CD4-positive, alpha-beta memory T cell (primary cell): ENCODE data around the gene SSC5D. TPM values are rescaled to one million over a fixed set of nuclear protein-coding genes. Genes with fewer than 3 reads are reported as not detected.
A peak's percentile ranks its signal among the peaks of the same experiment; 100 is the strongest.

Experiments used
- CTCF ChIA-PET: fragments of 350-600 bp; sonication (Branson Sonifier 250); formaldehyde crosslinking; loops from one replicate; lab custom pipeline; 2021; ENCODE audit warnings: inconsistent platforms; ENCODE audit not compliant: partially characterized antibody; lab: Charles Lee
- POLR2A ChIA-PET: fragments of 350-600 bp; sonication (Branson Sonifier 250); formaldehyde crosslinking; loops from one replicate; lab custom pipeline; 2021; ENCODE audit not compliant: partially characterized antibody; lab: Charles Lee
- DNase-seq, 5 donors: peaks; one replicate each; pipeline versions ENCODE4 v3.0.0 to v3.0.0-alpha.2; 2020 to 2022; ENCODE audit warnings: mixed read lengths in 1 of 5
- H3K27ac ChIP-seq: one replicate; pipeline ENCODE4 v1.7.0; 2013; ENCODE audit warnings: low read depth, low read length
- H3K27me3 ChIP-seq: 2 replicates; pipeline ENCODE4 v1.7.0; 2013; ENCODE audit warnings: mild to moderate bottlenecking, low read length, moderate library complexity; ENCODE audit not compliant: insufficient read depth
- H3K36me3 ChIP-seq: 2 replicates; pipeline ENCODE4 v1.7.0; 2013; ENCODE audit warnings: mild to moderate bottlenecking, low read length, moderate library complexity; ENCODE audit not compliant: insufficient read depth
- H3K4me1 ChIP-seq: 2 replicates; pipeline ENCODE4 v1.7.0; 2013; ENCODE audit warnings: mild to moderate bottlenecking, low read length, moderate library complexity; ENCODE audit not compliant: insufficient read depth
- H3K4me3 ChIP-seq, 2 donors: one replicate each; pipeline ENCODE4 v1.7.0; 2013; ENCODE audit warnings: low read length in 2 of 2, mild to moderate bottlenecking in 1 of 2
- H3K9me3 ChIP-seq, 2 donors: one replicate each; pipeline ENCODE4 v1.7.0; 2013; ENCODE audit warnings: low read length in 2 of 2, control low read depth in 1 of 2; ENCODE audit not compliant: control insufficient read depth in 1 of 2
- H3K27ac Mint-ChIP-seq, 7 donors: one replicate each; pipeline ENCODE4 v1.8.0; 2020 to 2021; ENCODE audit warnings: mixed read lengths in 7 of 7, mild to moderate bottlenecking in 6 of 7, inconsistent platforms in 3 of 7, moderate library complexity in 3 of 7
- H3K27me3 Mint-ChIP-seq, 2 donors: one replicate each; pipeline ENCODE4 v1.8.0; 2020 to 2021; ENCODE audit warnings: mixed read lengths in 2 of 2
- H3K36me3 Mint-ChIP-seq, 2 donors: one replicate each; pipeline ENCODE4 v1.8.0; 2020 to 2021; ENCODE audit warnings: mixed read lengths in 2 of 2, inconsistent platforms in 1 of 2, mild to moderate bottlenecking in 1 of 2
- H3K4me1 Mint-ChIP-seq, 4 donors: one replicate each; pipeline ENCODE4 v1.8.0; 2020 to 2021; ENCODE audit warnings: mixed read lengths in 4 of 4, mild to moderate bottlenecking in 1 of 4
- H3K4me3 Mint-ChIP-seq, 8 donors: one replicate each; pipeline ENCODE4 v1.8.0; 2020 to 2021; ENCODE audit warnings: mixed read lengths in 8 of 8, mild to moderate bottlenecking in 7 of 8, moderate library complexity in 6 of 8, inconsistent platforms in 3 of 8
- H3K9me3 Mint-ChIP-seq, 8 donors: one replicate each; pipeline ENCODE4 v1.8.0; 2020 to 2021; ENCODE audit warnings: mixed read lengths in 8 of 8, mild to moderate bottlenecking in 5 of 8, inconsistent platforms in 3 of 8, moderate library complexity in 1 of 8
- intact Hi-C: fragments of 100-400 bp; cut with micrococcal nuclease; formaldehyde crosslinking; loops from one replicate; pipeline ENCODE4 v1.15.1; 2023
- polyA plus RNA-seq, 2 donors: library from polyadenylated mRNA; unstranded; fragments of 300-500 nt; fragmentation: Illumina TruSeq; gene quantifications; one replicate each; pipeline ENCODE4 v1.2.3, GENCODE V29; 2021
- total RNA-seq, 2 experiments: library from RNA; stranded (reverse); gene quantifications; one replicate each; pipeline ENCODE4 v1.2.3, GENCODE V29; 2021

Gene SSC5D
- total and polyA plus RNA-seq, 4 experiments from 2014 or later = 0.20 to 0.36 TPM; not detected in 2

DNA sequence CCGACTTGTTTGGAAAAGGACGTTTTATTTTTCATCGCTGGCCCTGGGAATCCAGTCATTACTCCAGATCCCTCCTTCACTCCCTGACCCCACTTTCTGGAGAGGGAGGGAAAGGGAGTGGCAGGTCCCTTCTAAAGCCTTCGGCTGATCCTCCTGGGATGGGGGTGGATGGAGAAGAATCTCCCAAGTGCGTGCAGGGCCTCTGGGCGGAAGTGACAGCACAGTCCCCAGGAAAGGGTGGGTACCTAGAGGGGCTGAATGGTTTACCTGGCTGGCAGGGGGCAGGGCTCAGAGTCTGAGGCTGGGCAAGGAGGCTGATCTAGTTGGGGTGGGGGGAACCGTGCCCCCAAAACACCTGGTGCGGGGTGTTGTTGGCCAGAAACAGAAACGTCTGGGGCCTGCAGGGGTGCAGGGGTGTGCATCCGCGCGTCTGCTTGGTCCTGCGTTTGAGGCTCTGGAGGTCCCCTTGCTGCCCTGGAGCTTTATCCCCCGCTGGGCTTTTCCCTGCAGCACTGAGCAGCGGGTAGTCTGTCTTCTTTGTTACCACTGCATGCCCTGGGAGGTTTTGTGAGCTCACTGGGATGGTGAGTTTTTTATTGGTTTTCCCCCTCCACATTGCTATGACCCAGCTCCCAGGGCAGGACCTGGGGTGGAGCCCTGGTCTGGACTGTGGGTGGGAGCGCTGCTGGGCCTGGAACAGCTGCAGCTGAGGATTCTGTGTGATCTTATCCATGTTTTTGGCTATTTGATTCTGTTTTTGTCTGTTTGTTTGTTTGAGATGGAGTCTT lies 14.8 kb upstream of the SSC5D start:
- H3K27me3 Mint-ChIP-seq = no peaks in the 10 kb centered on the region
- CTCF ChIA-PET = interaction anchor here (1.1 to 1.2 kb wide), 2 partner anchors 7 to 31 kb away, joined by 3 to 5 read pairs; no protein-coding TSS in a partner anchor
- intact Hi-C loops = no loop called here
- Histone ChIP-seq H3K4me3 (no peak overlapping the region), H3K27me3 (no peaks in the 10 kb centered on the region), H3K4me1 (peaks cover 22% of the 10 kb centered on the region), H3K9me3 (no peaks in the 10 kb centered on the region), H3K27ac (no peak overlapping the region), H3K36me3 (no peaks in the 10 kb centered on the region)
- POLR2A ChIA-PET = interaction anchor here (1.4 kb wide), 1 partner anchor 66 kb away, joined by 4 read pairs; the partner anchor contains the start of gene UBE2S
- H3K4me3 Mint-ChIP-seq = no peak overlapping the region
- peaks cover 0 to 4% of the 10 kb centered on the region in 2 donors for H3K36me3 Mint-ChIP-seq
- DNase-seq = peak in 1 of 5 donors; percentile 22
- H3K4me1 Mint-ChIP-seq = peaks cover 6 to 28% (median 17%) of the 10 kb centered on the region in 4 donors
- no peaks in the 10 kb centered on the region for H3K9me3 Mint-ChIP-seq
- no peak overlapping the region for H3K27ac Mint-ChIP-seq

DNA sequence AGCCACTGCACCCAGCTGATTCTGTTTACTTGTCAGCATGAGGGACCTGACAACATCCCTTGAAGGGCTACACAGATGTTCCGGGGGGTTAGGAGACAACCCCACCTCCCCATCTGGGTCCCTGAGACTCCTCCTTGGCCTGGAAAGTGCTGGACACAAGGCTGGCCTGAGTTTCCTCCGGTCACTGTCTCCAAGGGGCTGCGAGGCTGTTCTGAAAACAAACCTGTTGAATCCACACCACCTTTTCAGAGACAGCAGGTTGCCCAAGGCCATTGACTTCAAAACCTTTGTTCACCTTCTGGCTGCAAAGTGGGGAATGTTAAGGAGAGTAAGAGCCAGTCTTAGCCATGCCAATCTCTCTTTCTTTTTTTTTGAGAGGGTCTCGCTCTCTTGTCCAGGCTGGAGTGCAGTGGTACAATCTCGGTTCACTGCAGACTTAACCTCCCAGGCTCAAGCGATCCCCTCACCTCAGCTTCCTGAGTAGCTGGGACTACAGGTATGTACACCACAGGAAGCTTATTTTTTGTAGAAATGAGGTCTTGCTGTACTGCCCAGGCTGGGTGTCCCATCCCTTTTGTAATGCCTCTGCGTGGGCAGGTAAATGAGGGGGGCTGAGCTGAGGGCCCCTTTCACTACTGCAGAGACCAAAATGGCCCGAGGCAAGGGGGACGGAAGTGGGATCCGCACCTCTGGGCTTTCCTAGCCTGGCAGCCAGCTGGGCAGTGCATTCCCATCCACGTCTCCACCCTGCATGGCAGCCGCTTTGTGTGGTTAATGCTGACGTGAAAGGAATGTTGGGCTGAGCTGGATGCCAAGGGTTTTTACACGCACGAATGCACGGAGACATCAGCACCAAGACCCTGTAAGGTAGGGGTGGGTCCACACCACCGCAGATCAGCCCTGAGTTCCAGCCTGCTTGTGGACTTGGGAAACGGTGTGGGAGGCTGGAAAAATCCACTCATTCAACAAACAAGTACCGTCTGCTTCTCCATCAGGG lies 13.7 kb upstream of the SSC5D start:
- Histone ChIP-seq H3K4me1 (peaks cover 22% of the 10 kb centered on the region), H3K27ac (no peak overlapping the region), H3K4me3 (no peak overlapping the region), H3K9me3 (no peaks in the 10 kb centered on the region), H3K36me3 (no peaks in the 10 kb centered on the region), H3K27me3 (no peaks in the 10 kb centered on the region)
- peak overlapping the region in 3 of 7 donors; percentile 12 to 94 (median 73) for H3K27ac Mint-ChIP-seq
- H3K27me3 Mint-ChIP-seq = no peaks in the 10 kb centered on the region
- peak in 1 of 5 donors; percentile 7 for DNase-seq
- peak overlapping the region in 6 of 8 donors; percentile 5 to 88 (median 37) for H3K4me3 Mint-ChIP-seq
- no peaks in the 10 kb centered on the region for H3K9me3 Mint-ChIP-seq
- intact Hi-C loops = no loop called here
- ChIA-PET POLR2A (interaction anchor here (1.0 to 3.0 kb wide), 3 partner anchors 30 to 136 kb away, joined by 3 to 17 read pairs (median 4); partner anchors contain the start of gene UBE2S), CTCF (interaction anchor here (0.7 to 6.1 kb wide), 4 partner anchors 8 to 132 kb away, joined by 3 to 42 read pairs (median 4); no protein-coding TSS in a partner anchor)
- H3K4me1 Mint-ChIP-seq = peaks cover 14 to 38% (median 25%) of the 10 kb centered on the region in 4 donors
- H3K36me3 Mint-ChIP-seq = peaks cover 9 to 11% of the 10 kb centered on the region in 2 donors

DNA sequence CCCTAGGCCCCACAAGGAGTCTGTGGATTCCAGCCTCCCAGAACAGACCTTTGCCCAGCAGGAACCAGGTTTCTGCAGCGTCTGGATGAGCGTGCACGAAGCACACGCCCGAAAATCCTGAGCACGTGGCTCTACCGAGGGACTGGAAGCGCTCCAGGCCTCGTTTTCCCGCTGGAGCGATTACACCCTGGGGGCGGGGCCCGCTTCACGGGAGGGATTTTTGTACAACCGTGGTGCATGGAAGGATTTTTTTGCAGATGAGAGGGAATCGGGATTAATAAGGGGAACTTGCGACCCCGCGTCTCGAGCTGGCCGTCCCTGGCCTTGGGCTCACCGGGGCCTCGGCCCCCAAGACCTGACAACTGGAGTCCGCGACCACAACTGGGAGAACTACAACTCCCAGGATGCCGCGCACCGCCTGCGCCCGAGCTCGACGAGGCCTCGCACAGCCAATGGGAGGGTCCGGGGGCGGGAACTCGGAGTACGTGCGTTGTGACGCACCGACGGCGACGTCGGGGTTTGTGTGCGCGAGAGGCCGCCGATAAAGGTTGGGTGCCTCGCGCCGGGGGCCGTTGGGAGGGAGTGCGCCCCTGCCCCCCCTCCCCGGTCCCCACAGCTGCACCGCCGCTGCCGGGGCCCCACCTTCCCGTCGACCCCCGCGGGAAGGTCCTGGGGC lies 12.0 kb upstream of the SSC5D start, which contains the start of gene ZNF628:
Gene ZNF628 (plus strand): TSS at position 518 of the 676 bp plus-strand sequence. CDS start 3,294 bp downstream, outside the sequence.
- ChIA-PET POLR2A (interaction anchor here (0.6 to 3.0 kb wide), 30 partner anchors 9 to 1013 kb away, joined by 3 to 36 read pairs (median 8); partner anchors contain the start of genes CCDC106, FIZ1, ISOC2 and KMT5C), CTCF (interaction anchor here (0.7 to 6.1 kb wide), 13 partner anchors 8 to 335 kb away, joined by 3 to 42 read pairs (median 4); partner anchors contain the start of genes ISOC2, KMT5C, ZNF784 and ZNF865)
- DNase-seq = peak; percentile 97 to 98 (median 97)
- H3K4me3 Mint-ChIP-seq = peak within 1 kb of the TSS; percentile 88 to 93 (median 90)
- H3K27me3 ChIP-seq = no peaks in the 10 kb centered on the region
- no peaks in the 10 kb centered on the region for H3K36me3 ChIP-seq
- no peaks in the 10 kb centered on the region for H3K9me3 Mint-ChIP-seq
- peak within 1 kb of the TSS; percentile 71 for H3K27ac ChIP-seq
- peaks cover 14 to 15% of the 10 kb centered on the region in 2 donors for H3K36me3 Mint-ChIP-seq
- H3K27ac Mint-ChIP-seq = peak within 1 kb of the TSS; percentile 90 to 97 (median 94)
- intact Hi-C loops = loop anchor here (1.0 kb wide), 7 partner anchors 9 to 359 kb away; partner anchors contain the start of genes FIZ1, HSPBP1, ISOC2 and NAT14
- H3K4me1 ChIP-seq = peaks cover 22% of the 10 kb centered on the region
- peaks cover 19 to 42% (median 29%) of the 10 kb centered on the region in 4 donors for H3K4me1 Mint-ChIP-seq
- H3K27me3 Mint-ChIP-seq = no peaks in the 10 kb centered on the region
- no peaks in the 10 kb centered on the region for H3K9me3 ChIP-seq
- H3K4me3 ChIP-seq = peak within 1 kb of the TSS; percentile 65 to 84

DNA sequence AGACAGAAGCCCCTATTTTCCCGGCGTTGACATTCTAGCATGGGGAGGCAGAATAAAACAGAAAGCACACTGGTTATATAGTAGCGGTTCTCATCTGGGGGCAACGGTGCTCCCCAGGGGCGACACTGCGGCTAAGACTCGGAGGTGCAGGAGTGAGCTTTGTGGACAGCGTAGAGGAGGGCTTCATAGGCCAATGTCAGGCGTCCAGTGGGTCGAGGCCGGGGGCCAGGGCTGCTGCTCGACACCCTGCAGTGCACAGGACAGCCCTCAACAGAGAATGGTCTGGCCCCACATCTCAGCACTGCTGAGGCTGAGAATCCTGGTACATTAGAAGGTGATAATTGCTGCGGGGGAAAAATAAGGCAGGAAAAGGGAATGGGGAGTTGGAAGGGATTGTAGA lies 10.3 kb upstream of the SSC5D start:
- H3K27me3 Mint-ChIP-seq = no peaks in the 10 kb centered on the region
- peaks cover 14 to 15% of the 10 kb centered on the region in 2 donors for H3K36me3 Mint-ChIP-seq
- H3K9me3 Mint-ChIP-seq = no peaks in the 10 kb centered on the region
- ChIA-PET POLR2A (interaction anchor here (1.0 to 3.0 kb wide), 5 partner anchors 26 to 159 kb away, joined by 3 to 22 read pairs (median 12); partner anchors contain the start of genes FIZ1, ZNF784 and ZNF865), CTCF (interaction anchor here (1.5 to 6.1 kb wide), 3 partner anchors 8 to 27 kb away, joined by 3 to 42 read pairs (median 29); no protein-coding TSS in a partner anchor)
- no peak overlapping the region for H3K4me3 ChIP-seq
- H3K4me1 ChIP-seq = peaks cover 22% of the 10 kb centered on the region
- H3K27ac ChIP-seq = peak overlapping the region; percentile 71
- peak in 1 of 5 donors; percentile 11 for DNase-seq
- no peaks in the 10 kb centered on the region for H3K27me3 ChIP-seq
- H3K27ac Mint-ChIP-seq = peak overlapping the region in 6 of 7 donors; percentile 17 to 83 (median 58)
- H3K9me3 ChIP-seq = no peaks in the 10 kb centered on the region
- H3K4me3 Mint-ChIP-seq = peak overlapping the region; percentile 38 to 92 (median 61)
- H3K4me1 Mint-ChIP-seq = peaks cover 19 to 42% (median 29%) of the 10 kb centered on the region in 4 donors
- no peaks in the 10 kb centered on the region for H3K36me3 ChIP-seq
- intact Hi-C loops = loop anchor here (1.0 kb wide), 1 partner anchor 139 kb away; the partner anchor contains the start of gene KMT5C

DNA sequence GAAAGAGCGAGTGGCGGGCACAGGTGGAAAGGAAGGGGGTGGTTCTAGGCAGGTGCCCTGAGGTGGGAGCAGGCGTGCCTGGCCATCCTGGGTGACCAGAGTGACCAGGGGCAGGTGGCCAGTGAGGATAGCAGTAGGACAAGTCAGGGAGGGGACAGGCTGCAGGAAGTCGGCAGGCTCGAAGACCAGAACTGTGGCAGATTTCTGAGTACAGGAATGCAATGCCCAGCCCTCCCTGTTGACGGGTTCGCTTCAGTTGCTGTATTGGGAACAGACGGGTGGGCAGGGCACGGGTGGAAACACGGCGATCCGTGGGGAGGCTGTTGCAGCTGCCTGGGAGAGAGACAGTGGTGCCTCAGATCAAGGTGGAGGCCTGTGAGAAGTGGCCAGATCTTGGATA lies 9.9 kb upstream of the SSC5D start:
- H3K4me1 ChIP-seq = peaks cover 22% of the 10 kb centered on the region
- Mint-ChIP-seq H3K4me3 (peak overlapping the region in 7 of 8 donors; percentile 38 to 92 (median 58)), H3K4me1 (peaks cover 19 to 42% (median 29%) of the 10 kb centered on the region in 4 donors), H3K9me3 (no peaks in the 10 kb centered on the region), H3K27me3 (no peaks in the 10 kb centered on the region), H3K36me3 (peaks cover 14 to 15% of the 10 kb centered on the region in 2 donors), H3K27ac (peak overlapping the region in 5 of 7 donors; percentile 48 to 83 (median 64))
- no peaks in the 10 kb centered on the region for H3K36me3 ChIP-seq
- no peaks in the 10 kb centered on the region for H3K27me3 ChIP-seq
- H3K9me3 ChIP-seq = no peaks in the 10 kb centered on the region
- H3K4me3 ChIP-seq = no peak overlapping the region
- POLR2A ChIA-PET = interaction anchor here (1.0 kb wide), 1 partner anchor 121 kb away, joined by 3 read pairs; the partner anchor contains the start of gene FIZ1
- CTCF ChIA-PET = interaction anchor here (1.3 to 6.1 kb wide), 2 partner anchors 11 to 26 kb away, joined by 3 to 42 read pairs; no protein-coding TSS in a partner anchor
- H3K27ac ChIP-seq = no peak overlapping the region
- peak in 1 of 5 donors; percentile 28 for DNase-seq
- intact Hi-C loops = no loop called here
